Esophagus muscularis mucosa (tissue), 4 donors: ENCODE data around the gene P2RY8.

Experiments used
- CTCF ChIP-seq, 3 experiments: fragments of 200-600 bp in 2 of 3; fragments of 450-650 bp in 1 of 3; sonication (generic) in 2 of 3; IDR thresholded peaks; one replicate each; pipeline ENCODE4 v1.5.1; 2017 to 2019; ENCODE audit warnings: antibody characterized with exemption in 3 of 3, mild to moderate bottlenecking in 2 of 3, moderate library complexity in 1 of 3
- EP300 ChIP-seq: sonication (generic); formaldehyde crosslinking; IDR thresholded peaks from one replicate; pipeline ENCODE4 v1.6.1; 2017; ENCODE audit warnings: antibody characterized with exemption
- POLR2A ChIP-seq: fragments of 450-650 bp; IDR thresholded peaks from one replicate; pipeline ENCODE4 v1.6.1; 2017; ENCODE audit warnings: antibody characterized with exemption, moderate library complexity, mild to moderate bottlenecking, low read depth
- POLR2AphosphoS5 ChIP-seq, 2 donors: sonication (generic); formaldehyde crosslinking; IDR thresholded peaks; one replicate each; pipeline ENCODE4 v1.6.1; 2017; ENCODE audit warnings: antibody characterized with exemption in 2 of 2

GRCh38 chrX:1475481-1475880, 61.5 kb downstream of the P2RY8 start:
- no peak for TF ChIP-seq CTCF (IDR thresholded peaks at IDR 0.05)
- TF ChIP-seq POLR2A: no peak
- no peak for TF ChIP-seq EP300
- no peak for TF ChIP-seq POLR2AphosphoS5 (IDR thresholded peaks at IDR 0.05)
